ENCODE measurements around the gene RPH3AL. TPM values are rescaled to one million over a fixed set of nuclear protein-coding genes. Genes with fewer than 3 reads are reported as not detected.
A peak's percentile ranks its signal among the peaks of the same experiment; 100 is the strongest.

RPH3AL gene
- polyA plus RNA-seq, 3 donors, result 0.71 to 1.9 (median 1.5) TPM

DNA sequence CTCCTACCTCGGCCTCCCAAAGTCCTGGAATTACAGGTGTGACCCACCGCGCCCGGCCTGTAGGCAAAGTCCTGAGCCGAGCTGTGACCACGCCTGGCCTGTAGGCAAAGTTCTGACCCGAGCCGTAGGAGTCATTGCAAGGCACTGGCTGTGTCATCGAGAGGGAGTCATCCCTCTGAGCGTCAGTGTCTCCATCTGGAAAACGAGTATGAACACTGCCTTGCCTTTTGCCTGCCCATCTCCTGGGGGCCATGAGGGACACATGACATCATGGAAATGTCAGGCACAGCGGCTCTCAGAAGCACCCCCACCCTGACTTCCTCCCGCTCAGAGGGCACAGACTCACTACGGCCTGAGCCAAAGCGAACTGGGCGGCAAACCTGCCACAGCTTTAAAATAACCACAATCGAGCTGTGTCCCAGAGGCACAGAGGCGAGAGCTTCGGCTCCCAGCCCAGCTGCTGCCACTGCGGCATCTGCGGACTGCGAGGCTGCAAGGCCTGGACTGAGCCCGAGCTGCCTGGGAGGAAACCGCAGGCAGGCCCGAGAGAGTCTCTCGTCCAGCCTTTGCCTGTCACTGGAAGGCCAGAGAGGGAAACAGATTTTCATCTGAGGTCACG is 50.8 kb downstream of the RPH3AL start:
- Histone ChIP-seq H3K36me3 (replicated peaks in 1 of 2; ENCODE audit: control insufficient read depth in 1 of 2, insufficient read depth in 2 of 2, low read length in 2 of 2) (no peaks in the 10 kb centered on the region), H2AFZ (ENCODE audit: insufficient read depth, low read depth, low read length, poor library complexity, severe bottlenecking) (no peak overlapping the region), H3K9me3 (replicated peaks in 1 of 2; ENCODE audit: control insufficient read depth in 1 of 2, insufficient read depth in 1 of 2, low read length in 2 of 2) (no peaks in the 10 kb centered on the region), H3K4me1 (ENCODE audit: control insufficient read depth in 1 of 2, insufficient read depth in 2 of 2, low read length in 2 of 2) (no peaks in the 10 kb centered on the region), H3K4me2 (replicated peaks; ENCODE audit: extremely low read depth, low read length, poor library complexity, severe bottlenecking) (no peak overlapping the region), H3K9ac (ENCODE audit: insufficient read depth, low read length, poor library complexity, severe bottlenecking) (no peak overlapping the region), H3K27me3 (ENCODE audit: control insufficient read depth in 2 of 2, insufficient read depth in 2 of 2, low read length in 2 of 2) (peaks cover 3 to 12% of the 10 kb centered on the region in 2 donors), H4K20me1 (ENCODE audit: insufficient read depth, low read length) (no peaks in the 10 kb centered on the region), H3K27ac (ENCODE audit: low read depth in 1 of 2, low read length in 2 of 2) (no peak overlapping the region), H3K79me2 (ENCODE audit: insufficient read depth, low read length) (no peaks in the 10 kb centered on the region), H3K4me3 (replicated peaks in 1 of 3; ENCODE audit: low read depth in 2 of 3, low read length in 3 of 3) (no peak overlapping the region)
- TF ChIP-seq, protein P1, sequence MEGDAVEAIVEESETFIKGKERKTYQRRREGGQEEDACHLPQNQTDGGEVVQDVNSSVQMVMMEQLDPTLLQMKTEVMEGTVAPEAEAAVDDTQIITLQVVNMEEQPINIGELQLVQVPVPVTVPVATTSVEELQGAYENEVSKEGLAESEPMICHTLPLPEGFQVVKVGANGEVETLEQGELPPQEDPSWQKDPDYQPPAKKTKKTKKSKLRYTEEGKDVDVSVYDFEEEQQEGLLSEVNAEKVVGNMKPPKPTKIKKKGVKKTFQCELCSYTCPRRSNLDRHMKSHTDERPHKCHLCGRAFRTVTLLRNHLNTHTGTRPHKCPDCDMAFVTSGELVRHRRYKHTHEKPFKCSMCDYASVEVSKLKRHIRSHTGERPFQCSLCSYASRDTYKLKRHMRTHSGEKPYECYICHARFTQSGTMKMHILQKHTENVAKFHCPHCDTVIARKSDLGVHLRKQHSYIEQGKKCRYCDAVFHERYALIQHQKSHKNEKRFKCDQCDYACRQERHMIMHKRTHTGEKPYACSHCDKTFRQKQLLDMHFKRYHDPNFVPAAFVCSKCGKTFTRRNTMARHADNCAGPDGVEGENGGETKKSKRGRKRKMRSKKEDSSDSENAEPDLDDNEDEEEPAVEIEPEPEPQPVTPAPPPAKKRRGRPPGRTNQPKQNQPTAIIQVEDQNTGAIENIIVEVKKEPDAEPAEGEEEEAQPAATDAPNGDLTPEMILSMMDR (IDR thresholded peaks at IDR 0.05), result no peak
- Mint-ChIP-seq H3K4me3 (peak overlapping the region in 1 of 2 donors; percentile 61), H3K27ac (peak overlapping the region in 1 of 7 donors; percentile 57), H3K9me3 (no peaks in the 10 kb centered on the region), H3K36me3 (no peaks in the 10 kb centered on the region), H3K4me1 (peaks cover 2% of the 10 kb centered on the region), H3K27me3 (ENCODE audit: low read depth in 3 of 3) (peaks cover 3 to 15% (median 12%) of the 10 kb centered on the region in 3 donors)
- intact Hi-C loops (cut with micrococcal nuclease), result no loop called here
- 78% methylated on average over 27 of the region's 27 CpGs for WGBS (ENCODE audit: insufficient coverage)
- no peak for DNase-seq

DNA sequence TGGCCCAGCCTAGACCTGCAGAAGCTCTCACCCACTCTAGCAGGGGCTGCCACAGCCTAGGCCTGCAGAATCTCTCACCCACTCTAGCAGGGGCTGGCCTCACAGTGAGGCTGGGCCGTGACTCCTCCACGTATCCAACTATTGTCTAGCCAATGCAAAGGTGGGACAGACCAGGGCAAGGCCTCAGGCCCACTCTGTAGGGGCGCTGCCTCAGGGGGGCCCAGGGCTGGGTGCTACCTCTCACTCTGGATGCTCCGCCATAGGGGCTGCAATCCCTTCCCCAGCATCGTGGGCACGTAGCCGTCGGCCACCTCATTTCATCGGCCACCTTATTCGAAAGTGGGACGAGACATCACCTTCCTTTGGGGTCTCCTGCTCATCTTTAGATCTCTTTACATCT is 51.7 kb downstream of the RPH3AL start:
- Histone ChIP-seq H3K79me2 (ENCODE audit: insufficient read depth, low read length) (no peaks in the 10 kb centered on the region), H3K27me3 (ENCODE audit: control insufficient read depth in 2 of 2, insufficient read depth in 2 of 2, low read length in 2 of 2) (peaks cover 3 to 12% of the 10 kb centered on the region in 2 donors), H2AFZ (ENCODE audit: insufficient read depth, low read depth, low read length, poor library complexity, severe bottlenecking) (no peak overlapping the region), H3K4me2 (replicated peaks; ENCODE audit: extremely low read depth, low read length, poor library complexity, severe bottlenecking) (no peak overlapping the region), H3K9me3 (replicated peaks in 1 of 2; ENCODE audit: control insufficient read depth in 1 of 2, insufficient read depth in 1 of 2, low read length in 2 of 2) (no peaks in the 10 kb centered on the region), H3K27ac (ENCODE audit: low read depth in 1 of 2, low read length in 2 of 2) (no peak overlapping the region), H3K4me1 (ENCODE audit: control insufficient read depth in 1 of 2, insufficient read depth in 2 of 2, low read length in 2 of 2) (no peaks in the 10 kb centered on the region), H4K20me1 (ENCODE audit: insufficient read depth, low read length) (no peaks in the 10 kb centered on the region), H3K36me3 (replicated peaks in 1 of 2; ENCODE audit: control insufficient read depth in 1 of 2, insufficient read depth in 2 of 2, low read length in 2 of 2) (no peaks in the 10 kb centered on the region), H3K4me3 (replicated peaks in 1 of 3; ENCODE audit: low read depth in 2 of 3, low read length in 3 of 3) (no peak overlapping the region), H3K9ac (ENCODE audit: insufficient read depth, low read length, poor library complexity, severe bottlenecking) (no peak overlapping the region)
- no peak for DNase-seq
- H3K27ac Mint-ChIP-seq, result no peak overlapping the region
- intact Hi-C loops (cut with micrococcal nuclease), result no loop called here
- H3K9me3 Mint-ChIP-seq, result no peaks in the 10 kb centered on the region
- H3K4me1 Mint-ChIP-seq, result peaks cover 2% of the 10 kb centered on the region
- H3K4me3 Mint-ChIP-seq, result no peak overlapping the region
- TF ChIP-seq, protein P1 (IDR thresholded peaks at IDR 0.05), result no peak
- 98% methylated on average over 10 of the region's 11 CpGs for WGBS (ENCODE audit: insufficient coverage)
- H3K27me3 Mint-ChIP-seq (ENCODE audit: low read depth in 3 of 3), result peaks cover 5 to 15% (median 10%) of the 10 kb centered on the region in 3 donors
- H3K36me3 Mint-ChIP-seq, result no peaks in the 10 kb centered on the region
